ENCODE measurements around the gene PLEKHA6.

The PLEKHA6 gene

DNA sequence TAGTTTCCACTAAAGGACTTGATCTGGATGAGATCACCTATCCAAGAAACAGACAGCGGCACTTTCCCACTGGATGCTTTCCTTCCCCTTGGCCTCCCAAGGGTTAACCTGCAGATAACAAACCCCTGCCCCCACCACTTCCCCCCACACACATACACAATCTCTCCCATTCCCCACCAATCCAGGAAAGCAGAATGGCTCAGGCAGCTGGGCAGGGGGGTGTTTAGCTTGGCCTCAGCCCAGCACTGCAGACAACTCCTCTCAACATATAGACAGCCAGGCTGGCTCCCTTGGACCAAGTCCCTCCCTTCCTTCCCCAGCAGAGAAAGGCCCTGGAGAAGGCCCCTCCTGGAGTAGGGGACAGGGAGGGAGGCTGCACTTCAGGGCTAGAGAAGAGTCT is 24.6 kb downstream of the PLEKHA6 start:
- TF ChIP-seq GABPA (IDR thresholded peaks at IDR 0.05; ENCODE audit: low read depth) (no peak), POLR2AphosphoS5 (IDR thresholded peaks at IDR 0.05; ENCODE audit: low read depth) (no peak), SPI1 (IDR thresholded peaks at IDR 0.05; ENCODE audit: borderline replicate concordance, low read depth) (no peak)
- TF ChIP-seq, protein P1, sequence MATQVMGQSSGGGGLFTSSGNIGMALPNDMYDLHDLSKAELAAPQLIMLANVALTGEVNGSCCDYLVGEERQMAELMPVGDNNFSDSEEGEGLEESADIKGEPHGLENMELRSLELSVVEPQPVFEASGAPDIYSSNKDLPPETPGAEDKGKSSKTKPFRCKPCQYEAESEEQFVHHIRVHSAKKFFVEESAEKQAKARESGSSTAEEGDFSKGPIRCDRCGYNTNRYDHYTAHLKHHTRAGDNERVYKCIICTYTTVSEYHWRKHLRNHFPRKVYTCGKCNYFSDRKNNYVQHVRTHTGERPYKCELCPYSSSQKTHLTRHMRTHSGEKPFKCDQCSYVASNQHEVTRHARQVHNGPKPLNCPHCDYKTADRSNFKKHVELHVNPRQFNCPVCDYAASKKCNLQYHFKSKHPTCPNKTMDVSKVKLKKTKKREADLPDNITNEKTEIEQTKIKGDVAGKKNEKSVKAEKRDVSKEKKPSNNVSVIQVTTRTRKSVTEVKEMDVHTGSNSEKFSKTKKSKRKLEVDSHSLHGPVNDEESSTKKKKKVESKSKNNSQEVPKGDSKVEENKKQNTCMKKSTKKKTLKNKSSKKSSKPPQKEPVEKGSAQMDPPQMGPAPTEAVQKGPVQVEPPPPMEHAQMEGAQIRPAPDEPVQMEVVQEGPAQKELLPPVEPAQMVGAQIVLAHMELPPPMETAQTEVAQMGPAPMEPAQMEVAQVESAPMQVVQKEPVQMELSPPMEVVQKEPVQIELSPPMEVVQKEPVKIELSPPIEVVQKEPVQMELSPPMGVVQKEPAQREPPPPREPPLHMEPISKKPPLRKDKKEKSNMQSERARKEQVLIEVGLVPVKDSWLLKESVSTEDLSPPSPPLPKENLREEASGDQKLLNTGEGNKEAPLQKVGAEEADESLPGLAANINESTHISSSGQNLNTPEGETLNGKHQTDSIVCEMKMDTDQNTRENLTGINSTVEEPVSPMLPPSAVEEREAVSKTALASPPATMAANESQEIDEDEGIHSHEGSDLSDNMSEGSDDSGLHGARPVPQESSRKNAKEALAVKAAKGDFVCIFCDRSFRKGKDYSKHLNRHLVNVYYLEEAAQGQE (IDR thresholded peaks at IDR 0.05; ENCODE audit: insufficient replicate concordance, low read depth): no peak
- TF ChIP-seq, protein P2, sequence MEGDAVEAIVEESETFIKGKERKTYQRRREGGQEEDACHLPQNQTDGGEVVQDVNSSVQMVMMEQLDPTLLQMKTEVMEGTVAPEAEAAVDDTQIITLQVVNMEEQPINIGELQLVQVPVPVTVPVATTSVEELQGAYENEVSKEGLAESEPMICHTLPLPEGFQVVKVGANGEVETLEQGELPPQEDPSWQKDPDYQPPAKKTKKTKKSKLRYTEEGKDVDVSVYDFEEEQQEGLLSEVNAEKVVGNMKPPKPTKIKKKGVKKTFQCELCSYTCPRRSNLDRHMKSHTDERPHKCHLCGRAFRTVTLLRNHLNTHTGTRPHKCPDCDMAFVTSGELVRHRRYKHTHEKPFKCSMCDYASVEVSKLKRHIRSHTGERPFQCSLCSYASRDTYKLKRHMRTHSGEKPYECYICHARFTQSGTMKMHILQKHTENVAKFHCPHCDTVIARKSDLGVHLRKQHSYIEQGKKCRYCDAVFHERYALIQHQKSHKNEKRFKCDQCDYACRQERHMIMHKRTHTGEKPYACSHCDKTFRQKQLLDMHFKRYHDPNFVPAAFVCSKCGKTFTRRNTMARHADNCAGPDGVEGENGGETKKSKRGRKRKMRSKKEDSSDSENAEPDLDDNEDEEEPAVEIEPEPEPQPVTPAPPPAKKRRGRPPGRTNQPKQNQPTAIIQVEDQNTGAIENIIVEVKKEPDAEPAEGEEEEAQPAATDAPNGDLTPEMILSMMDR (IDR thresholded peaks at IDR 0.05; ENCODE audit: insufficient read depth, low read length): no peak
- H3K27ac ChIP-seq (replicated peaks): no peak overlapping the region

GRCh38 chr1:204334455-204334854 is 25.3 kb downstream of the PLEKHA6 start:
- Histone ChIP-seq H3K4me3 (replicated peaks; ENCODE audit: insufficient read depth, low read length) (no peak overlapping the region), H3K27me3 (ENCODE audit: insufficient read depth, poor library complexity, severe bottlenecking) (no peaks in the 10 kb centered on the region), H3K27ac (replicated peaks) (no peak overlapping the region)
- DNase-seq (ENCODE audit: low read depth in 1 of 2, low spot score in 1 of 2): no peak
- TF ChIP-seq, protein P2 (IDR thresholded peaks at IDR 0.05; ENCODE audit: insufficient read depth, low read length): no peak
- TF ChIP-seq, protein P1 (IDR thresholded peaks at IDR 0.05; ENCODE audit: insufficient replicate concordance, low read depth): no peak
- no peak for TF ChIP-seq SPI1 (IDR thresholded peaks at IDR 0.05; ENCODE audit: borderline replicate concordance, low read depth)
- no peak for TF ChIP-seq GABPA (IDR thresholded peaks at IDR 0.05; ENCODE audit: low read depth)
- no peak for TF ChIP-seq POLR2AphosphoS5 (IDR thresholded peaks at IDR 0.05; ENCODE audit: low read depth)

More for the DNA sequence above, 24.6 kb downstream of the PLEKHA6 start:
- H3K4me3 ChIP-seq (replicated peaks; ENCODE audit: insufficient read depth, low read length): no peak overlapping the region
- no peaks in the 10 kb centered on the region for H3K27me3 ChIP-seq (ENCODE audit: insufficient read depth, poor library complexity, severe bottlenecking)
- DNase-seq (ENCODE audit: low read depth in 1 of 2, low spot score in 1 of 2): no peak

- TF ChIP-seq, protein P1 (IDR thresholded peaks at IDR 0.05; ENCODE audit: insufficient replicate concordance, low read depth): no peak
- TF ChIP-seq GABPA (IDR thresholded peaks at IDR 0.05; ENCODE audit: low read depth) (no peak), SPI1 (IDR thresholded peaks at IDR 0.05; ENCODE audit: borderline replicate concordance, low read depth) (no peak), POLR2AphosphoS5 (IDR thresholded peaks at IDR 0.05; ENCODE audit: low read depth) (no peak)
- TF ChIP-seq, protein P2 (IDR thresholded peaks at IDR 0.05; ENCODE audit: insufficient read depth, low read length): no peak
- DNase-seq (ENCODE audit: low read depth in 1 of 2, low spot score in 1 of 2): no peak
- no peaks in the 10 kb centered on the region for H3K27me3 ChIP-seq (ENCODE audit: insufficient read depth, poor library complexity, severe bottlenecking)
Measured at GRCh38 chr1:204333427-204333826, 26.3 kb downstream of the PLEKHA6 start.

More at GRCh38 chr1:204333427-204333826, 26.3 kb downstream of the PLEKHA6 start:
- Histone ChIP-seq H3K4me3 (replicated peaks; ENCODE audit: insufficient read depth, low read length) (no peak overlapping the region), H3K27ac (replicated peaks) (no peak overlapping the region)
